DOHH2 (cell line): ENCODE results near the gene PAK5.

Source experiments
- CTCF ChIP-seq: fragments of 200-600 bp; sonication (generic); IDR thresholded peaks from one replicate; pipeline ENCODE4 v1.5.1; 2014; ENCODE audit warnings: antibody characterized with exemption, mild to moderate bottlenecking, low read depth, low read length; ENCODE audit not compliant: poor library complexity, severe bottlenecking
- EZH2phosphoT487 ChIP-seq: fragments of 200-600 bp; sonication (generic); IDR thresholded peaks from 2 replicates; pipeline ENCODE4 v1.6.1; 2017; ENCODE audit warnings: borderline replicate concordance, mild to moderate bottlenecking, antibody characterized with exemption, low read length, moderate library complexity, mixed read lengths

GRCh38 chr20:9852566-9852965, 13.7 kb upstream of the PAK5 start:
- no peak for TF ChIP-seq CTCF
- TF ChIP-seq EZH2phosphoT487 = no peak
